GM23338 (cell line): ENCODE measurements around the gene KLF9. TPM values are rescaled to one million over a fixed set of nuclear protein-coding genes. Genes with fewer than 3 reads are reported as not detected.

Experiments
- ATAC-seq: fragments of 200-7000 bp; cut with Tn5 transposase; 3 replicates; pipeline ENCODE4 v1.9.1; 2020
- DNase-seq: peaks from one replicate; pipeline ENCODE4 v3.0.0-alpha.2; 2015; ENCODE audit warnings: low spot score
- H2AFZ ChIP-seq: fragments of 200-600 bp; sonication (generic); 2 replicates; pipeline ENCODE4 v1.8.0; 2016; ENCODE audit warnings: antibody characterized with exemption, mild to moderate bottlenecking, moderate library complexity
- H3F3A ChIP-seq: fragments of 200-600 bp; sonication (generic); replicated peaks from 2 replicates; pipeline ENCODE4 v1.8.0; 2017; ENCODE audit warnings: antibody characterized with exemption, mixed run types, low read depth
- H3K27ac ChIP-seq: fragments of 200-600 bp; sonication (generic); 2 replicates; pipeline ENCODE4 v1.6.1; 2016; ENCODE audit warnings: low read depth
- H3K27me3 ChIP-seq: fragments of 200-600 bp; sonication (generic); 2 replicates; pipeline ENCODE4 v1.8.0; 2016; ENCODE audit warnings: mild to moderate bottlenecking, mixed run types, moderate library complexity; ENCODE audit not compliant: insufficient read depth
- H3K36me3 ChIP-seq: fragments of 200-600 bp; sonication (generic); 2 replicates; pipeline ENCODE4 v1.8.0; 2016; ENCODE audit warnings: mild to moderate bottlenecking; ENCODE audit not compliant: insufficient read depth
- H3K4me1 ChIP-seq: fragments of 200-600 bp; sonication (generic); 2 replicates; pipeline ENCODE4 v1.8.0; 2016; ENCODE audit warnings: mild to moderate bottlenecking, moderate library complexity; ENCODE audit not compliant: insufficient read depth
- H3K4me2 ChIP-seq: fragments of 200-600 bp; sonication (generic); 2 replicates; pipeline ENCODE4 v1.7.1; 2017; ENCODE audit warnings: mixed run types
- H3K4me3 ChIP-seq: fragments of 200-600 bp; sonication (generic); 2 replicates; pipeline ENCODE4 v1.6.1; 2016; ENCODE audit warnings: mixed run types
- H3K79me2 ChIP-seq: fragments of 200-600 bp; sonication (generic); replicated peaks from 2 replicates; pipeline ENCODE4 v1.8.0; 2017; ENCODE audit warnings: mild to moderate bottlenecking; ENCODE audit not compliant: insufficient read depth
- H3K9me2 ChIP-seq: fragments of 200-600 bp; sonication (generic); 2 replicates; pipeline ENCODE4 v1.8.0; 2017; ENCODE audit not compliant: insufficient read depth
- H4K20me1 ChIP-seq: fragments of 200-600 bp; sonication (generic); replicated peaks from 2 replicates; pipeline ENCODE4 v1.8.0; 2017; ENCODE audit warnings: mild to moderate bottlenecking; ENCODE audit not compliant: insufficient read depth
- H3K27ac Mint-ChIP-seq: 2 replicates; pipeline ENCODE4 v1.8.0; 2020; ENCODE audit warnings: inconsistent platforms, mild to moderate bottlenecking, moderate library complexity, mixed read lengths
- H3K27me3 Mint-ChIP-seq: 3 replicates; pipeline ENCODE4 v1.8.0; 2022; ENCODE audit warnings: low read depth, mild to moderate bottlenecking, moderate library complexity, mixed read lengths, inconsistent platforms; ENCODE audit not compliant: insufficient read depth, poor library complexity
- H3K36me3 Mint-ChIP-seq: 3 replicates; pipeline ENCODE4 v1.8.0; 2021; ENCODE audit warnings: low read depth, mild to moderate bottlenecking, inconsistent platforms, moderate library complexity, mixed read lengths
- H3K4me1 Mint-ChIP-seq: 3 replicates; pipeline ENCODE4 v1.8.0; 2020; ENCODE audit warnings: mild to moderate bottlenecking, inconsistent platforms, mixed read lengths
- H3K4me3 Mint-ChIP-seq: 3 replicates; pipeline ENCODE4 v1.8.0; 2021; ENCODE audit warnings: moderate library complexity, mild to moderate bottlenecking, inconsistent platforms, mixed read lengths
- H3K9me3 Mint-ChIP-seq: 3 replicates; pipeline ENCODE4 v1.8.0; 2020; ENCODE audit warnings: moderate library complexity, mild to moderate bottlenecking, inconsistent platforms, mixed read lengths
- CTCF ChIP-seq, 2 experiments: fragments of 200-600 bp in 1 of 2; sonication (generic) in 1 of 2; conservative IDR thresholded peaks; 2 replicates each; pipeline versions ENCODE4 v1.5.1 to v1.6.1; 2016 to 2017; ENCODE audit warnings: antibody characterized with exemption in 2 of 2, low read depth in 2 of 2, mild to moderate bottlenecking in 2 of 2, moderate library complexity in 1 of 2
- ETS1 ChIP-seq: IDR thresholded peaks from 2 replicates; pipeline ENCODE4 v1.6.1; 2016; ENCODE audit warnings: antibody characterized with exemption
- EZH2 ChIP-seq: fragments of 200-600 bp; sonication (generic); IDR thresholded peaks from one replicate; pipeline ENCODE4 v1.8.0; 2017; ENCODE audit warnings: antibody characterized with exemption, mild to moderate bottlenecking, low read depth; ENCODE audit not compliant: unreplicated experiment
- EZH2phosphoT487 ChIP-seq: fragments of 200-600 bp; sonication (generic); IDR thresholded peaks from one replicate; pipeline ENCODE4 v1.8.1; 2018; ENCODE audit warnings: antibody characterized with exemption; ENCODE audit not compliant: unreplicated experiment
- POLR2AphosphoS5 ChIP-seq: IDR thresholded peaks from 2 replicates; pipeline ENCODE4 v1.6.1; 2016; ENCODE audit warnings: antibody characterized with exemption, low read depth
- ZNF331 ChIP-seq: fragments of 250-450 bp; sonication (Bioruptor Pico); IDR thresholded peaks from 2 replicates; pipeline ENCODE4 v1.5.0; 2020; ENCODE audit warnings: low read depth, mild to moderate bottlenecking, moderate library complexity
- polyA plus RNA-seq: library from polyadenylated mRNA; unstranded; fragments of >200 nt; fragmentation: Nextera tagmentation; extraction: Ambion mirVana; gene quantifications from 2 replicates; pipeline ENCODE4 v1.2.1, GENCODE V29; 2016
- total RNA-seq: library from RNA; depleted of rRNA; stranded (reverse); fragments of >200 nt; shearing (Covaris generic); gene quantifications from 2 replicates; pipeline ENCODE4 v1.2.3, GENCODE V29; 2014

Gene KLF9
- total and polyA plus RNA-seq, 2 experiments from 2014 or later, result 0.58 to 1.5 TPM

- H4K20me1 ChIP-seq, result no peaks in the 10 kb centered on the region
- H3K9me3 Mint-ChIP-seq, result no peaks in the 10 kb centered on the region
- H3K4me1 ChIP-seq, result no peaks in the 10 kb centered on the region
- 0 out of 2 replicates have a peak, but pooled peaks cover 8% of the 10 kb centered on the region for H3K27me3 ChIP-seq
- no peak overlapping the region for H3K27ac ChIP-seq
- H3K36me3 Mint-ChIP-seq, result no peaks in the 10 kb centered on the region
- DNase-seq, result no peak
- no peaks in the 10 kb centered on the region for H3F3A ChIP-seq
- H3K4me1 Mint-ChIP-seq, result no peaks in the 10 kb centered on the region
- no peaks in the 10 kb centered on the region for H3K9me2 ChIP-seq
- no peak overlapping the region for H3K27ac Mint-ChIP-seq
- ATAC-seq, result no peak
- H3K4me3 ChIP-seq, result no peak overlapping the region
- no peak overlapping the region for H2AFZ ChIP-seq
- no peak overlapping the region for H3K4me3 Mint-ChIP-seq
- H3K27me3 Mint-ChIP-seq, result peaks cover 2% of the 10 kb centered on the region
- no peaks in the 10 kb centered on the region for H3K36me3 ChIP-seq
- H3K79me2 ChIP-seq, result no peaks in the 10 kb centered on the region
- no peak for TF ChIP-seq CTCF (conservative IDR thresholded peaks at IDR 0.05; ENCODE audit: low read depth in 2 of 2)
- no peak for TF ChIP-seq EZH2phosphoT487
- TF ChIP-seq ZNF331 (CRISPR knock-in tag), result no peak
- no peak for TF ChIP-seq EZH2
- H3K4me2 ChIP-seq, result no peak overlapping the region
These were observed 15.3 kb downstream of the KLF9 start for GRCh38 chr9:70399141-70399540.

GRCh38 chr9:70398145-70398556 lies 16.3 kb downstream of the KLF9 start:
- Histone ChIP-seq H2AFZ (no peak overlapping the region), H3K27ac (no peak overlapping the region), H3K36me3 (no peaks in the 10 kb centered on the region), H4K20me1 (no peaks in the 10 kb centered on the region), H3K4me1 (no peaks in the 10 kb centered on the region), H3K27me3 (0 out of 2 replicates have a peak, but pooled peaks cover 8% of the 10 kb centered on the region), H3K79me2 (no peaks in the 10 kb centered on the region), H3K9me2 (no peaks in the 10 kb centered on the region), H3F3A (no peaks in the 10 kb centered on the region), H3K4me2 (no peak overlapping the region), H3K4me3 (no peak overlapping the region)
- Mint-ChIP-seq H3K27ac (no peak overlapping the region), H3K4me1 (no peaks in the 10 kb centered on the region), H3K27me3 (peaks cover 2% of the 10 kb centered on the region), H3K36me3 (no peaks in the 10 kb centered on the region), H3K4me3 (no peak overlapping the region), H3K9me3 (no peaks in the 10 kb centered on the region)
- DNase-seq (no peak), ATAC-seq (no peak)
- TF ChIP-seq CTCF (conservative IDR thresholded peaks at IDR 0.05; ENCODE audit: low read depth in 2 of 2) (no peak), POLR2AphosphoS5 (no peak), ETS1 (no peak)
